Mesenteric fat pad (tissue), 1 donor: ENCODE data around the gene TMPRSS9. TPM values are rescaled to one million over a fixed set of nuclear protein-coding genes. Genes with fewer than 3 reads are reported as not detected.
A peak's percentile ranks its signal among the peaks of the same experiment; 100 is the strongest.
"Not testable (repeated sequence)": the region's sequence is repeated elsewhere in the genome, so short reads cannot be mapped to it uniquely, and the experiment has no call there.

Source experiments
- DNase-seq: peaks from one replicate; pipeline ENCODE4 v3.0.0-alpha.2; 2020; ENCODE audit warnings: low spot score
- microRNA-seq: library from miRNA; unstranded; fragments of <30 nt; microRNA quantifications from one replicate; pipeline ENCODE4 v1.2.0, GENCODE V29; 2020; ENCODE audit warnings: borderline number of aligned reads
- total RNA-seq: library from RNA; stranded (reverse); fragmentation: NEBNext Ultra II Directional; extraction: Animal tissue kit (Norgen Biotek cat#: 25700); gene quantifications from one replicate; pipeline ENCODE4 v1.2.1, GENCODE V29; 2021
- donor health status: DM: yes; HTN: yes; CAD: no.

TMPRSS9 gene
- total RNA-seq, 1 donor from 2014 or later: not detected

GRCh38 chr19:2455851-2456570 lies 95.9 kb downstream of the TMPRSS9 start:
- DNase-seq: no peak

- no peak for DNase-seq
These were observed 97.5 kb downstream of the TMPRSS9 start for GRCh38 chr19:2457394-2458037.

GRCh38 chr19:2458054-2458453 lies 98.0 kb downstream of the TMPRSS9 start:
- DNase-seq: no peak

- DNase-seq: not testable (repeated sequence)
These were observed 98.7 kb downstream of the TMPRSS9 start for GRCh38 chr19:2458776-2459175.

GRCh38 chr19:2460245-2460644 lies 100.2 kb downstream of the TMPRSS9 start:
- no peak for DNase-seq

GRCh38 chr19:2461751-2462634 lies 101.9 kb downstream of the TMPRSS9 start:
- DNase-seq: no peak

GRCh38 chr19:2462635-2463421 lies 102.8 kb downstream of the TMPRSS9 start:
- DNase-seq: peak; percentile 92

- DNase-seq: not testable (repeated sequence)
These were observed 103.6 kb downstream of the TMPRSS9 start for GRCh38 chr19:2463694-2464093.

- no peak for DNase-seq
These were observed 104.3 kb downstream of the TMPRSS9 start for GRCh38 chr19:2464389-2464788.

- no peak for DNase-seq
These were observed 108.5 kb downstream of the TMPRSS9 start for GRCh38 chr19:2468596-2468995.

- DNase-seq: no peak
These were observed 109.2 kb downstream of the TMPRSS9 start for GRCh38 chr19:2469102-2469914.

- DNase-seq: not testable (repeated sequence)
These were observed 109.8 kb downstream of the TMPRSS9 start for GRCh38 chr19:2469915-2470200.

GRCh38 chr19:2474232-2475017 lies 114.4 kb downstream of the TMPRSS9 start:
- DNase-seq: peak; percentile 97

- no peak for DNase-seq
These were observed 115.1 kb downstream of the TMPRSS9 start for GRCh38 chr19:2475018-2475701.

Small RNA genes within 50 kb of the gene (microRNA-seq; reads per million reads assigned to microRNA genes)
- gene MIR7108: not detected

Other genes with a start within 250 kb of the TMPRSS9 start
- gene AP3D1, start 208.7 kb upstream of the TMPRSS9 start, total RNA-seq: 127 TPM
- 34.0 TPM for gene DOT1L, start 196.3 kb upstream of the TMPRSS9 start, total RNA-seq
- 46.4 TPM for gene PLEKHJ1, start 123.9 kb upstream of the TMPRSS9 start, total RNA-seq
- gene SF3A2, start 123.4 kb upstream of the TMPRSS9 start, total RNA-seq: 46.2 TPM
- gene AMH, start 110.9 kb upstream of the TMPRSS9 start, total RNA-seq: 0.93 TPM
- not detected for gene JSRP1, start 103.8 kb upstream of the TMPRSS9 start, total RNA-seq
- gene PEAK3, start 78.1 kb upstream of the TMPRSS9 start, total RNA-seq: 2.6 TPM
- gene LINGO3, start 52.1 kb upstream of the TMPRSS9 start, total RNA-seq: not detected
- 49.6 TPM for gene LSM7, start 31.7 kb upstream of the TMPRSS9 start, total RNA-seq
- 37.8 TPM for gene SPPL2B, start 31.6 kb upstream of the TMPRSS9 start, total RNA-seq
- 80.3 TPM for gene TIMM13, start 67.3 kb downstream of the TMPRSS9 start, total RNA-seq
- gene LMNB2, start 96.7 kb downstream of the TMPRSS9 start, total RNA-seq: 19.6 TPM
- gene GADD45B, start 115.9 kb downstream of the TMPRSS9 start, total RNA-seq: 365 TPM